Measurements from ENCODE around the gene ZNF783.
"Not testable (repeated sequence)": the region's sequence is repeated elsewhere in the genome, so short reads cannot be mapped to it uniquely, and the experiment has no call there.

Gene ZNF783

GRCh38 chr7:149256568-149256967, 5.4 kb upstream of the ZNF783 start:
- ChIA-PET CTCF (no interaction called here), POLR2A (no interaction called here)

DNA sequence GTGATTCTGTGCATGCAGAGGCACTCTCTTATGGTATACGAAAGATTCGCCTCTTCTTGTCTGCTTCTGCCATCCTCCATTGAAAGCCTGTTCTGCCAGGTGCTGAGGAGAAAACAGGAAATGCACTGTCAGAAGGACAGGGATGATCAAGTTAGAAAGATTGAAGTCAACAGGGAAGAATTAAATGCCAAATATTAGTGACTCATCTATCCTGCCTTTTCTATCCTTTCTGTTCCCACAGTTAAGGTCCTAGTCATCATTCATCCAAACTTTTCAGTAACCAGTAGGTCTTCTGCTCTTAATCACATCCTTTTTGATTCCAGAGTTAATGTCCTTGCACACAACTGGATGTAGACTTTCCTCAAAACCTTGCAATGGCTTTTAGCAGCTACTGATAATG, 4.8 kb upstream of the ZNF783 start:
- TF ChIP-seq, protein P1, sequence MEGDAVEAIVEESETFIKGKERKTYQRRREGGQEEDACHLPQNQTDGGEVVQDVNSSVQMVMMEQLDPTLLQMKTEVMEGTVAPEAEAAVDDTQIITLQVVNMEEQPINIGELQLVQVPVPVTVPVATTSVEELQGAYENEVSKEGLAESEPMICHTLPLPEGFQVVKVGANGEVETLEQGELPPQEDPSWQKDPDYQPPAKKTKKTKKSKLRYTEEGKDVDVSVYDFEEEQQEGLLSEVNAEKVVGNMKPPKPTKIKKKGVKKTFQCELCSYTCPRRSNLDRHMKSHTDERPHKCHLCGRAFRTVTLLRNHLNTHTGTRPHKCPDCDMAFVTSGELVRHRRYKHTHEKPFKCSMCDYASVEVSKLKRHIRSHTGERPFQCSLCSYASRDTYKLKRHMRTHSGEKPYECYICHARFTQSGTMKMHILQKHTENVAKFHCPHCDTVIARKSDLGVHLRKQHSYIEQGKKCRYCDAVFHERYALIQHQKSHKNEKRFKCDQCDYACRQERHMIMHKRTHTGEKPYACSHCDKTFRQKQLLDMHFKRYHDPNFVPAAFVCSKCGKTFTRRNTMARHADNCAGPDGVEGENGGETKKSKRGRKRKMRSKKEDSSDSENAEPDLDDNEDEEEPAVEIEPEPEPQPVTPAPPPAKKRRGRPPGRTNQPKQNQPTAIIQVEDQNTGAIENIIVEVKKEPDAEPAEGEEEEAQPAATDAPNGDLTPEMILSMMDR (IDR thresholded peaks at IDR 0.05; ENCODE audit: insufficient read depth, low read length, missing control alignments), result no peak
- CTCF ChIA-PET, result interaction anchor here (0.8 to 1.1 kb wide), 2 partner anchors 8 to 14 kb away, joined by 3 to 4 read pairs; no protein-coding TSS in a partner anchor
- H3K4me3 ChIP-seq (ENCODE audit: low read depth, low read length), result no peak overlapping the region
- POLR2A ChIA-PET, result no interaction called here
- DNase-seq (ENCODE audit: low read depth, low spot score), result no peak

More at GRCh38 chr7:149256568-149256967, 5.4 kb upstream of the ZNF783 start:
- no peak for DNase-seq (ENCODE audit: low read depth, low spot score)
- H3K4me3 ChIP-seq (ENCODE audit: low read depth, low read length), result no peak overlapping the region
- TF ChIP-seq, protein P1 (IDR thresholded peaks at IDR 0.05; ENCODE audit: insufficient read depth, low read length, missing control alignments), result no peak

DNA sequence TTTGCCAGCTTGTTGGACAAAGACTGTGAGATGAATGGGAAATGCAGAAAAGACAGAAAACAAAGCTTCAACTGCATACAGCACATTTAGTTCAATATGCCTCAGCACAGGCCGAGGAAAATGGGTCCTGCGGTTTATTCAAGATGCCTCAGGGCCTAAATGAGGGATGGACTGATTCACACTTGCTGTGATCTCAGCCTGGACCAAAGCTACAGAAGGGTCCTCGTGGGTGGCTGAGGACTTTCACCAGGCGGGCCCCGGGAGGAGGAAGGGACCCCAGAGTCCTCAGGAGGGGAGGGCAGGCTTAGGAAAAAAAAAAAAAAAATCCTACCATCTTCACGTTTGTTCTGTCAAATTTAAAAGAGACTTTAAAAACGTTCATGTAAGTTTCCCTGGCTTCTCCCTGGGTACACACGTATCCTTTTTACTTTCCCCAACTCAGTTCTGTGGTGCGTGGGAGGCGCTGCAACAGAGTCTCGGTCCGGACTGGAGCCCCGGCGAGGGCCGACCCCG, 624 bp upstream of the ZNF783 start:
- POLR2A ChIA-PET, result interaction anchor here (0.7 to 1.6 kb wide), 11 partner anchors 8 to 446 kb away, joined by 3 to 13 read pairs (median 4); partner anchors contain the start of genes ZNF282 and ZNF398
- CTCF ChIA-PET, result interaction anchor here (0.7 to 3.3 kb wide), 26 partner anchors 9 to 376 kb away, joined by 3 to 40 read pairs (median 4); partner anchors contain the start of genes ZNF212, ZNF282, ZNF398 and ZNF425
- TF ChIP-seq, protein P1 (IDR thresholded peaks at IDR 0.05; ENCODE audit: insufficient read depth, low read length, missing control alignments), result no peak
- peak overlapping the region; percentile 63 for H3K4me3 ChIP-seq (ENCODE audit: low read depth, low read length)
- DNase-seq (ENCODE audit: low read depth, low spot score), result no peak

DNA sequence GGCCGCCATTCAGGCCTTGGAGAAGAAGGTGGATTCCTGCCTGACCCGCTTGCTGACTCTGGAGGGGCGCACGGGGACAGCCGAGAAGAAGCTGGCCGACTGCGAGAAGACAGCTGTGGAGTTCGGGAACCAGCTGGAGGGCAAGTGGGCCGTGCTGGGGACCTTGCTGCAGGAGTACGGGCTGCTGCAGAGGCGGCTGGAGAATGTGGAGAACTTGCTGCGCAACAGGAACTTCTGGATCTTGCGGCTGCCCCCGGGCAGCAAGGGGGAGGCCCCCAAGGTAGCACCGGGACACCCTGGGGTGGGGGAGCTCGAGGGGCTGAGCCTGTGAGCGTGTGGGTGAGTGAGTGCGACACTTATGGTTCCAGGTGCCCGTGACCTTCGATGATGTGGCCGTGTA, 4.5 kb downstream of the ZNF783 start:
- ChIA-PET POLR2A (no interaction called here), CTCF (no interaction called here)
- TF ChIP-seq, protein P1 (IDR thresholded peaks at IDR 0.05; ENCODE audit: insufficient read depth, low read length, missing control alignments), result no peak
- no peak overlapping the region for H3K4me3 ChIP-seq (ENCODE audit: low read depth, low read length)
- no peak for DNase-seq (ENCODE audit: low read depth, low spot score)

DNA sequence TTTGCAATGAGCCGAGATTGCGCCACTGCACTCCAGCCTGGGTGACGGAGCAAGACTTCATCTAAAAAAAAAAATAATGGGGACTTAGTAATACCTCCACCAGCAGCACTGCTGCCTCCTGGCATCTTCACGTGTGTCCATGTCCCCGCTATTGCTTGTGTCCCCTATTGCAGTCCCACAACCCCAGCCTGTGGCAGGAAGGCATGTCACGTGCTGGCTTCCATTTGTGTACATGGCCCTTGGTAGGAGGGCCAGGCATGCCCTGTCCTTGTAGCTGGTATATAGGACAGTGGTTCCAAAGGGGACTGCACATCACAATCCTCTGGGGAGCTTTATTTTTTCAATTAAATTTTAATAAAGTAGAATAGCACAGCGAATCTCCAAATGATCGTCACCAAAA, 5.7 kb downstream of the ZNF783 start:
- no peak overlapping the region for H3K4me3 ChIP-seq (ENCODE audit: low read depth, low read length)
- no peak for DNase-seq (ENCODE audit: low read depth, low spot score)
- ChIA-PET POLR2A (no interaction called here), CTCF (no interaction called here)
- TF ChIP-seq, protein P1 (IDR thresholded peaks at IDR 0.05; ENCODE audit: insufficient read depth, low read length, missing control alignments), result no peak

GRCh38 chr7:149274424-149274823, 12.4 kb downstream of the ZNF783 start:
- H3K4me3 ChIP-seq (ENCODE audit: low read depth, low read length); DNase-seq (ENCODE audit: low read depth, low spot score); POLR2A ChIA-PET: not testable (repeated sequence)
- CTCF ChIA-PET, result interaction anchor here (2.2 kb wide), 1 partner anchor 13 kb away, joined by 11 read pairs; the partner anchor contains the start of gene ZNF783

DNA sequence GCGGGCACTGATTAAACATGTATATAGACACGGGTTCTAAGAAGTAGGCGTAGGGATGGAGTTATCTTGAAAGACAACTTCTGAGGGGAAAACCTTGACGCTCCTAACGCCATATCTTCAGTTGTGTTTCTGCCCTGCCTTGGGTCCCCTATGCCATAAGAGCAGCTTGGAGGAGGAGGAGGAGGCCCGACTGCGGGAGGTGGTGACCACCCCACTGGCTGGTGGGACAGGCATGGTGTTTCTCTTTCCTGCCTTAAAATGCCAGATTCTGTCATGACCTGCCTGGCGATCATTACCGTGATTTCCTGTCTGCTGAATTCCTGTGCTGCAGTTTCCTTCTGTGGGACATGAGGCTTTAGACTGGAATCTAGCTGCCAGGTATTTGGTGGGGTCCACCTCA, 15.9 kb downstream of the ZNF783 start:
- ChIA-PET POLR2A (no interaction called here), CTCF (interaction anchor here (1.1 kb wide), 1 partner anchor 16 kb away, joined by 3 read pairs; the partner anchor contains the start of gene ZNF783)
- DNase-seq (ENCODE audit: low read depth, low spot score), result no peak
- H3K4me3 ChIP-seq (ENCODE audit: low read depth, low read length), result no peak overlapping the region
- TF ChIP-seq, protein P1 (IDR thresholded peaks at IDR 0.05; ENCODE audit: insufficient read depth, low read length, missing control alignments), result no peak

Measured in AG04449 (cell line).